ENCODE results near the gene NHS.

NHS gene

DNA sequence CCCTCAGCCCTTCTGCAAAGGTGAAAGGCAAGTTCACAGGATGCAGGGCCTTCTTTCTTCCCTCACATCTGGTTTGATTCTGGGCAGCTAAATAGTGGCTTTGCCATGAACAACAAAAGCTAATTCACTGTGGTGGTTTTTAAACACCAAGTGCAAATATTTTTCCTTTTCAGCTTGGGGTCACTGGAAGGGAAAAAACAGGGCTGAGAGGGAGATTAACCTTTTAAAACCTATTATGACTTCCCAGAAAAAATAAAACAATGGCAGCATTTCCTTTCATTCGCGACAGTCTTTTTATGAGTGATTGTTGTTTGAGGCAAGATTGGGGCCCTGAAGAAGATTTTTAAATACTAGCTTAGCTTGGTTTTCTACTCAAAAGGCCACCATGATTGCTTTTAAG, 258.5 kb downstream of the NHS start:
- DNase-seq, result no peak

DNA sequence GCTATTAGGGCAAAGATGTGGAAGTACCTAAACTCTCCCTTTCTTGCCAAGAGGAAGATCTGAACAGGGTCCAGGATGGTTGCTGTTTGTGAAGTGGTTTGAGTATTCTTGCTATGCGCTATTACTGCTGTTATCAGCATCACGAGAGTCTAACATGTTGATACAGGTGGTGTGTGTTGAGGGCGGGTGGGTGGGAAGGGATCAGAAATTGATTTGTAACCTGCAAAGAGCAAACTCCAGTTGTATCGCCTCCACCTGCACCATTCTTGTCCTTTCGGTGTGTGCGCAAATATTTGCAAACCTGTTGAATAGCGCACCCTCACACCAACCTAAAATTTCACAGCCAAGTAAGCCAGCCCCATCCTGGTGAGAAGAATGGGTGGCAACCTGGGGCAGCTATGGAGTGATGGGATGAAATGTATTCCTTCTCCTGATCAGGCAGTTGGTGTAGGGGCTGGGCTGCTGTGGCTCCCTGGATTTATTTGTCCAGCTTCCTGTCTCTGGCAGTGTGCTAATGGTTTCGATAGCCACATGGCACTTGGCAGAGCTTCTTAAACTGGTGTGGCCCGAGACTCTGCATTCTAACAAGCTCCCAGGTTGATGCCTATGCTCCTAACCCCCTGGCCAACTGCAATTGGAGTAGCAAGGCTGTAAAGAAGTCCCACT, 259.7 kb downstream of the NHS start:
- no peak for DNase-seq

GRCh38 chrX:17635231-17635630, 260.2 kb downstream of the NHS start:
- DNase-seq, result no peak

DNA sequence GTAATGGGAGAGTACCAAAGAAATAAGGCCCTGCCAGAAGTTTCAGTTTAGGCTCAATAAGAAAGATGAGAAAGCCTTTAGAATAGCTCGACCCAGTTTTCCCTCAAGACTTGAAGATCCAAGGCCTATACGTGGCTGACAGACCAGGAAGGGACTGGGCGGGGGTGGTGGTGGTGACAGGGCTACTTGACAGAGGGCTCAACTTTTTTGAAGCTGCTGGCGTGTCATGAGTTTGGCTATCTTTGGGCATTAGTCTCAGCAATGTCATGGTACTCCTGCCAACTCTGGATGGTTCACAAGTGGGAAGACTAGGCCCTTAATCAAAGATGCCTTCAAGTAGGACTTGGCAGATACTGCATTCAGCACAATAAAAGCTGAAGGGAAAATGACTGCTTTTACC, 262.2 kb downstream of the NHS start:
- no peak for DNase-seq

GRCh38 chrX:17638731-17639130, 263.7 kb downstream of the NHS start:
- no peak for DNase-seq

- DNase-seq, result no peak
Measured at GRCh38 chrX:17642891-17643290, 267.9 kb downstream of the NHS start.

- DNase-seq, result no peak
Measured at GRCh38 chrX:17643528-17643927, 268.5 kb downstream of the NHS start.

DNA sequence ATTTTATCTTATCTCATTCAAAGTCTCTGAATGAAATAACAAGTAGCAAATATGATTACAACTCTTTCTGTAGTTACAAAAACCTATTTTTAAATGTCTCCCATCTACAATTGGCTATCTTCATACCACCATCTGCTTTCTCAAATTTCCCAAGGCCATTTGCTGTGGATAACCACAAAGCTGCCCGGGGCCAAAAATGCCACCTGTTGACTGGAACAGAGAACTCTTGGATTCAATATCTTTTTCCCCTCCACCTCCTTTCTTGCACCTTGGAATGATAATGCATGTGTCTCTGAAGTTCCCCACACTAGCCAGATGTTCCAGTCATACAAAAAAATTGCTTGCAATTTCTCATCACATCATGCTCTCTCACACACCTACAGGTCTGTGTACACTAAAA, 269.0 kb downstream of the NHS start:
- DNase-seq, result no peak

DNA sequence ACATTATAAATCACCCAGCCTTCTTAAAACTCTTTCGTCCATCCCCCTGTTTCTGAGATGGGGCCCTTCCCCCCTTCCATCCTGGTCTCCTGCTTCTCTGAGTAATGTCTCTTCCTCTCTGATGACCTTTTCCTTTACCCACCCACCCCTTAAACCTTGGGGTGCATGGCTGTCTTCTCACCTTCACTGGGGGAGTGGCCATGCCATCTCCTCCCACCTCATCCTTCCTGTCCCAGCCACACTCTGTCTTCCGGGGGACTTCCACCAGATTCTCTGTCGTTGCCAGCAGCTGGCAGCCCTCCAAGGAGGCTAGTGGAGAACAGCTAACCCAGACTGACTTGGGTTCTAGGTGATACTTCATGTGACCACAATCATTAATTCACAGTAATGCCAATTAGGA, 279.1 kb downstream of the NHS start:
- peak; percentile 57 for DNase-seq

DNA sequence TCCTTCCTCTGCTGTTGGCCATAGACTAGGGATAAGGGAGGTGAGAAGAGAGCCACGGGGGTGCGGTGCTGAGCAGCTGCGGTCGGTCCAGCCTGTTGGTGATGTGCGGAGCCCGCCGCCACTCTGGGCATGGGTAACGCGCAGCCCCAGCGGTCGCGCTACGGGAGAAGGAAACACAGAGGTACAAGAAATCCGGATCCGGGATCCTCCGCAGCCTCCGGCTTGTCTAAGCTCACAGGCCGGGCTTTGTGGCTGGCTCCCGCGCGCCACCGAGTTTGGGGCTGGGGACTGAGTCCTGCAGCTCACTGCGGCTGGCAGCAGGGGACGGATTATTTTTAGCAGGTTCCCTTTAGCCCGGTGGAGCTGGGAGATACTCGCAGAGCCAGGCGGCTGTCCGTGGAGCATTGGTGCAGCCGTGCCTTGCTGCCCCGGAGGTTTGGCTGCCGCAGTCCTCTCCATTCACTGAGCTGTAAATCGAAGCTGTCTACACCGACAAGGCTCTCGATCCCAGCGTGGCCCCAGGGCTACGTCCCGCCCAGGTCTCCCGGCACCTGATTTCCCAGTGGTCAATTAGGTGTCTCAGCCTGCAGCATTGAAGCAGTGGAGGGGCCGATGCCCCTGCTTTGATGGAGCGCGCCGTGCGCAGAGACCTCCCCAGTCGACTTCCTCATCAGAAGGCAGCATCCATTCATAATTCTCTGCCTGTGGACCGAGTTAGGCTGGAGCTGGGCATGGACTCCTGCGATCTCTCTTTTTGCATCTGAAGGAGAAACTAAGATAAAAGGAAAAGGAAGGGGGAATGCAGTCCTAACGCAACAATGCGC, 280.4 kb downstream of the NHS start:
- peak; percentile 52 for DNase-seq

- no peak for DNase-seq
Measured at GRCh38 chrX:17656035-17656418, 281.0 kb downstream of the NHS start.

DNA sequence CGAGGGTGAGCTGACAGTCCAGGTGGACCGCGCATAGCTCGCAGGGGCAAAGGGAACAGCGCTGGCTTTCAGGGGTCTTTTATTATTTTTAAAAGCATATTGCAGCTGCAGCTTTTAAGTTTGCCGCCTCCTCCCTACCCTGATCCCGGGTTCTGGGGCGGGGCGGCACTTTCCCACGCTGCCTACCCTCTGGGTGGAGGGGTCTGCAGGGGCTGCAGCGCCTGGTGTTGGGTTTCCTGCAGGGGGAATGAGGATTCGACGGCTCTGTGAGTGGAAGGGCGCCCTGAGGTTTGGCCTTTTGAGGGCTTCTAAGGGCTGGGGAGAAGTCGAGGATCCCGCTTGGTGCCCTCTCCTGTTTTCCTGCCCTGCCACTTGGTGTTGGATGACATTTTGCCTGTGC, 281.6 kb downstream of the NHS start:
- no peak for DNase-seq

DNA sequence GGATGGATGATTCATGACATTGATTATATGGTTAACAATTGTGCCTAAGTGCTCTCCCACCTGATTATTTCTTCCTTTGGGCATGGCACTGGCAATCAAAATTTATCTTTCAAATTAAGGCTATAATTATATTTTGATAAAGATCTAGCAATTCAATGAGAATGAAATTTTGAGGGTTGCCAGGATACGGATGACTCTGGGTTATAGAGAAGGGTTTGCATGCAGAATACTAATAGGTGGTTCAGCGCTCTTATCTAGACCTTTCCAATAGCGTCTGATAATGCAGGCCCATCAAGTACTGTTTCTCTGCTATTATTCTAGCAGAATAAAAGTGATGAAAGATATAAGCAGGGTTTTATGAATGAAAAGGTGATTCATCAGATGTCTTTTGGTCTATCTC, 287.4 kb downstream of the NHS start:
- no peak for DNase-seq

GRCh38 chrX:17668929-17669328, 293.9 kb downstream of the NHS start:
- no peak for DNase-seq

DNA sequence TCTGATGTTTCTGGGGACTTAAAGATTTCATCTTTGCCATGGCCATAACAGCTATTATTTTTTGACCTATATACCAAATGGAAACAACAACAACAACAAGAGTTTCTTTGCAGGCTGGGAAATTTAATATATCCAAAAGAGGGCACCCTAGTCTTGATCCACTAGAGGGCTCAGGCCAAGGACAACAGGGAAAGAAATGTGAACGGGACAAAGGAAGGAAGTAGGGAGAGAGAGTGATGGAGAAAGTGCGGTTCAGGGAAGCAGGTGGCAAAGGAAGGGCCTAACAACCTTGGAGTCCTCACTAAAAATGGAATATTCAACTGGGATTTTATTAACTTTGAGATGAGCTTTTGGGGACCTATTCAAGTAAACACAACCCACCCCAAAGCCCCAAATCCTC, 294.5 kb downstream of the NHS start:
- no peak for DNase-seq

DNA sequence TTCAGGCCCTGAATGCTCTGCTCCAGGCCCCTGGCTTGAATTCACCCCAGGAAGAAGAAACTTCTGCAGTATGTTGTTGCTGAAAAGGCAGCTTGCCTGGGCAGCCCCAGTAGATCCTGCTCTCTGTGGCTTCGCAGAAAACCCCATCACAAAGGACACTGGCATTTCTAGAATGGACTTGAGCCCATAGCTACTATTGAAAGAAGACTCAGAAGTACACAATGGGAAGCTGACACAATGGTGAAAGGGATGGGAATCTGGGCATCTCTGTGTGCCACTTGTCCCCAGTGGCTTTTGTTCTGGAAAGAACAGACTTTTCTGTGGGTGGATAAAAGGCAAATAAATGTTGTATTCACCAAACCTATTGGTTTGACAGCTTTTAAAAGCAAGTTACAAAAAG, 294.9 kb downstream of the NHS start:
- DNase-seq, result no peak

- DNase-seq, result no peak
Measured at GRCh38 chrX:17670874-17671273, 295.9 kb downstream of the NHS start.

DNA sequence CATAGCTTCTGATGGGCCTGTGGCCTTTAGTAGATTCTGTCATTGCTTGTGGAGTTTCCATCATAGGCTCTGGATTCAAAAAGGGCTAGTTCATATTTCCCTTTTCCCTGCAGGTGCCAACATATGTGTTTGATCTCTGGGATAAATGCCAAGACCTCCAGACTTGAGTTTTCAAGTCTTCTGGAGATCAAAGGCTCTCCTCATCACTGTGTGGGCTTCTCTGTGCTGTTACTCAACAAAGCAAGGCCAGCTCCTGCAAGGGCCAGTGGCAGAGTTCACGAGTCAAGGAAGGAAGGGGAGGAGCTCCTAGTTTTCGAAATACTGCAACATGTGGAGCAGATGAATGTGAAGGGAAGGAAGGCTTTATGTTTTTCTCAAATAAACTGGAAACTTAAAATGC, 299.6 kb downstream of the NHS start:
- DNase-seq, result no peak

DNA sequence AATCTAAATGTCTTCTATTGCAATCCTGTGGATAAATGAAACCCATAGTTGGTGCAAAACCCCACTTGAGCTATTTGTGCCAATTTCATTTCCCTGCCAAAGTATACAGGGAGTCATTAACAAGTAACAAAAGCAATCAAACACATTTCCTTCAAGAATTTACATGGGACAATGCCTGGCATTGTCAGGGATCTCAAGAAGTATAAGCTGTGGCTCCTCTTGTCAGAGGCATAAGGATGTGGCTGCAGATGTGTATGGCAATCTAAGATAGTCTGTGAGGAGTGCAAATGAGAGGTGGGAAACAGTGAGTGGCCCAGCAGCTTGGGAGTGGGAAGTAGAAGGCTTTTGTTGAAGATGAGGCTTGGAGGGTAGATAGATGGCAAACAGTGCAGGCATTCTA, 304.3 kb downstream of the NHS start:
- DNase-seq, result no peak

GRCh38 chrX:17679820-17680219, 304.8 kb downstream of the NHS start:
- DNase-seq, result no peak

- no peak for DNase-seq
Measured at GRCh38 chrX:17680732-17681413, 305.9 kb downstream of the NHS start.

- no peak for DNase-seq
Measured at GRCh38 chrX:17682259-17682658, 307.3 kb downstream of the NHS start.

- no peak for DNase-seq
Measured at GRCh38 chrX:17685026-17685425, 310.0 kb downstream of the NHS start.

DNA sequence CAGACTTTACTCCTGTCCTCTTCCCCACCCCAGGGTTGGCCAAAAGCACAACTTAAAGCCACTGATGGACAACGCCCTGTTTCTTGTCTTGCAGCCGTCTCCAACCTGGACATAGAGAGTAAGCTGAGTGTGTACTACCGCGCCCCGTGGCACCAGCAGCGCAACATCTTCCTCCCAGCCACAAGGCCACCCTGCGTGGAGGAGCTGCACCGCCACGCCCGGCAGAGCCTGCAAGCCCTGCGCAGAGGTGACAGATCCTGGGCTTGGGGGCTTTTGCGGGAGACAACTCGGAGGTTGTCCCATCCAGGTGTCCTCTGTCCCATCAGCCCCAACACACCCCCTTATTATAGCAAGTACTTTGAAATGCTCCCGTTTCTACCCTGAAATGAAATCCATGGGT, 312.6 kb downstream of the NHS start:
- DNase-seq, result no peak
